ENCODE measurements around the gene WDR38. TPM values are rescaled to one million over a fixed set of nuclear protein-coding genes. Genes with fewer than 3 reads are reported as not detected.
A peak's percentile ranks its signal among the peaks of the same experiment; 100 is the strongest.

The WDR38 gene
- total RNA-seq, 5 donors from 2014 or later (not counting 1 experiment from before 2014, with no cell fraction given): not detected

DNA sequence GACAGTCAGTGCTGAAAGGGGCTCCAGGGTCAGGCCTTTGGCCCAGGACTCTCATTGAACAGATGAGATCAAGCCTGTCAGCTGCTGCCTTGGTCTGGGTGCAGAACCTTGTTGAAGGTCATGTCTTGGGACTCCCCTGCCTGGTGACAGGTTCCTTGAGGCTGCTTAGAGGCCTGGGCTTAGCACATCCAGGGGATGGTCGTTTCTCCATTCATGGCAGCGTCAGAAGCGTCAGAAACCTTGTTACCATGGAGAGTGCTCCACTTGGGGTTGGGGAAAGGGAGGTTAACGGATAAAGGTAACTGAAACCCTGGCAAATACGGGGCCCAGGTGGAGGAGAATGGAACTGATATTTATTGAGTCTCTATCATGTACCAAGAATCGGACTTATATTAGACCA is 17.5 kb downstream of the WDR38 start:
- H3K27ac Mint-ChIP-seq: peak overlapping the region; percentile 91 to 95
- H3K4me3 ChIP-seq (ENCODE audit: control insufficient read depth in 1 of 2, extremely low read depth in 1 of 2, low read length in 1 of 2): peak overlapping the region; percentile 91 to 92
- no peaks in the 10 kb centered on the region for H3K9me3 Mint-ChIP-seq
- H3K9me3 ChIP-seq: no peaks in the 10 kb centered on the region
- peak overlapping the region; percentile 85 to 91 (median 90) for H3K4me3 Mint-ChIP-seq
- ChIA-PET POLR2A (interaction anchor here in 1 of 2 donors (1.4 kb wide), 1 partner anchor 9 kb away, joined by 5 read pairs; no protein-coding TSS in a partner anchor), CTCF (interaction anchor here in 1 of 2 donors (0.7 to 2.2 kb wide), 3 partner anchors 9 to 19 kb away, joined by 3 to 10 read pairs (median 4); partner anchors contain the start of genes ARPC5L, RPL35 and WDR38)
- H3K4me1 ChIP-seq (ENCODE audit: control insufficient read depth in 1 of 2, extremely low read depth in 1 of 2, insufficient read depth in 2 of 2, low read length in 2 of 2): peaks cover 20 to 74% of the 10 kb centered on the region in 2 experiments
- ATAC-seq (replicated peaks in 1 of 4) (no peak), DNase-seq (no peak)
- H3K27ac ChIP-seq (ENCODE audit: low read length): peak overlapping the region; percentile 91
- no peaks in the 10 kb centered on the region for H3K27me3 ChIP-seq (replicated peaks in 1 of 2; ENCODE audit: control insufficient read depth in 2 of 2, extremely low read depth in 1 of 2, insufficient read depth in 2 of 2, low read length in 1 of 2)
- H3K36me3 ChIP-seq (ENCODE audit: control insufficient read depth in 2 of 2, extremely low read depth in 1 of 2, insufficient read depth in 1 of 2, low read length in 1 of 2): peaks cover 11 to 36% of the 10 kb centered on the region in 2 donors
- 34% methylated on average over 6 of the region's 6 CpGs for WGBS (ENCODE audit: insufficient coverage)
- H3K4me1 Mint-ChIP-seq: peaks cover 59 to 67% (median 59%) of the 10 kb centered on the region in 3 donors
- H3K27me3 Mint-ChIP-seq: no peaks in the 10 kb centered on the region
- H3K36me3 Mint-ChIP-seq: peaks cover 24% of the 10 kb centered on the region

DNA sequence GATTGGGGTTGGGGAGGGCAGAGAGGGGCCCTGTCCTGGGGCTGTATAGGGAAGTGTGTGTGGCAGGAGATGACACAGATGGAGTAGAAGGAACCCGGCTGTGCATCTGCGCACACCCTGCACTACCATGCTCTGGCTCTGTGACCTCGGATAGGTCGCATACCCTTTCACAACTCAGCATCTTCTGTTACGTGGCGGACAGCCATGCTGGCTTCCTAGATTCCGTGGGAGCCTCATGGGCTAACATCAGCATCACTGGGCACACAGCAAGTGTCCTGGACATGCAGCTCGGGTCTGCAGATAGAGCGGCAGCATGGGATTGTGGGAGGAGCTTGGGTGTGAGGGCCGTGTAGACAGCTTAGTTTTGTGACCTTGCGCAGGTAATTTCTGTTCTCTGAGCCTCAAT is 17.9 kb downstream of the WDR38 start:
- H3K4me3 Mint-ChIP-seq: peak overlapping the region; percentile 85 to 91 (median 90)
- H3K4me3 ChIP-seq (ENCODE audit: control insufficient read depth in 1 of 2, extremely low read depth in 1 of 2, low read length in 1 of 2): peak overlapping the region in 1 of 2 donors; percentile 91
- ChIA-PET CTCF (interaction anchor here in 1 of 2 donors (0.7 to 2.2 kb wide), 2 partner anchors 10 to 19 kb away, joined by 3 to 10 read pairs; partner anchors contain the start of genes ARPC5L and RPL35), POLR2A (no interaction called here)
- ATAC-seq (replicated peaks in 1 of 4) (no peak), DNase-seq (no peak)
- no peaks in the 10 kb centered on the region for H3K9me3 Mint-ChIP-seq
- H3K27me3 Mint-ChIP-seq: no peaks in the 10 kb centered on the region
- peak overlapping the region; percentile 91 to 95 for H3K27ac Mint-ChIP-seq
- peaks cover 11 to 40% of the 10 kb centered on the region in 2 donors for H3K36me3 ChIP-seq (ENCODE audit: control insufficient read depth in 2 of 2, extremely low read depth in 1 of 2, insufficient read depth in 1 of 2, low read length in 1 of 2)
- 55% methylated on average over 11 of the region's 11 CpGs for WGBS (ENCODE audit: insufficient coverage)
- peaks cover 24% of the 10 kb centered on the region for H3K36me3 Mint-ChIP-seq
- H3K9me3 ChIP-seq: no peaks in the 10 kb centered on the region
- H3K27ac ChIP-seq (ENCODE audit: low read length): peak overlapping the region; percentile 91
- peaks cover 59 to 67% (median 59%) of the 10 kb centered on the region in 3 donors for H3K4me1 Mint-ChIP-seq
- peaks cover 20 to 77% of the 10 kb centered on the region in 2 experiments for H3K4me1 ChIP-seq (ENCODE audit: control insufficient read depth in 1 of 2, extremely low read depth in 1 of 2, insufficient read depth in 2 of 2, low read length in 2 of 2)
- H3K27me3 ChIP-seq (replicated peaks in 1 of 2; ENCODE audit: control insufficient read depth in 2 of 2, extremely low read depth in 1 of 2, insufficient read depth in 2 of 2, low read length in 1 of 2): no peaks in the 10 kb centered on the region

DNA sequence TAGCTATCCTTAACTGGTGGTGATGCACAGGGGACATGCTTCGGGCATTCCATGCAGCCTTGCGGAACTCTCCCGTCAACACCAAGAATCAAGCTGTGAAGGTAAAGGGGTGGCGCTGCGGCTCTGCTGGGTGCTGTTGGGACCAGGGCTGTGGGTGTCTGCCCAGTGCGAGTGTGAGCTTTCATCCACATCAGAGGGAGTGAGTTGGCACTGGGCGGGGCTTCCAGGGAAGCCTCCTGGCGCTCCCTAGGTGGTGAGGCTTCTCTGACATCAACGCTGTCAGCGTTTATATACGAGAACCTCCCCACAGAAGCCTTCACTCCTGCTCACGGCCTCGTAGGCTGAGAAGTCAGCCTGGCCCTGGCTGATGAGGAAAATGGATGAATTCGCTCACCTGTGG is 20.4 kb downstream of the WDR38 start:
- H3K9me3 ChIP-seq: no peaks in the 10 kb centered on the region
- H3K27ac ChIP-seq (ENCODE audit: low read length): peak overlapping the region; percentile 51
- Mint-ChIP-seq H3K4me3 (peak overlapping the region in 2 of 3 donors; percentile 37 to 91), H3K27me3 (no peaks in the 10 kb centered on the region), H3K9me3 (no peaks in the 10 kb centered on the region), H3K4me1 (peaks cover 46 to 57% (median 53%) of the 10 kb centered on the region in 3 donors), H3K36me3 (peaks cover 37% of the 10 kb centered on the region), H3K27ac (peak overlapping the region; percentile 75 to 81)
- ATAC-seq (replicated peaks in 1 of 4): no peak
- POLR2A ChIA-PET: no interaction called here
- H3K27me3 ChIP-seq (replicated peaks in 1 of 2; ENCODE audit: control insufficient read depth in 2 of 2, extremely low read depth in 1 of 2, insufficient read depth in 2 of 2, low read length in 1 of 2): no peaks in the 10 kb centered on the region
- WGBS (ENCODE audit: insufficient coverage): 78% methylated on average over 7 of the region's 14 CpGs
- CTCF ChIA-PET: interaction anchor here in 1 of 2 donors (1.0 to 1.9 kb wide), 2 partner anchors 13 to 105 kb away, joined by 5 to 7 read pairs; no protein-coding TSS in a partner anchor
- H3K36me3 ChIP-seq (ENCODE audit: control insufficient read depth in 2 of 2, extremely low read depth in 1 of 2, insufficient read depth in 1 of 2, low read length in 1 of 2): peaks cover 17 to 64% of the 10 kb centered on the region in 2 donors
- peak in 11 of 35 experiments; percentile 19 to 69 (median 35) for DNase-seq
- H3K4me3 ChIP-seq (ENCODE audit: control insufficient read depth in 1 of 2, extremely low read depth in 1 of 2, low read length in 1 of 2): no peak overlapping the region
- H3K4me1 ChIP-seq (ENCODE audit: control insufficient read depth in 1 of 2, extremely low read depth in 1 of 2, insufficient read depth in 2 of 2, low read length in 2 of 2): peaks cover 16 to 65% of the 10 kb centered on the region in 2 experiments

DNA sequence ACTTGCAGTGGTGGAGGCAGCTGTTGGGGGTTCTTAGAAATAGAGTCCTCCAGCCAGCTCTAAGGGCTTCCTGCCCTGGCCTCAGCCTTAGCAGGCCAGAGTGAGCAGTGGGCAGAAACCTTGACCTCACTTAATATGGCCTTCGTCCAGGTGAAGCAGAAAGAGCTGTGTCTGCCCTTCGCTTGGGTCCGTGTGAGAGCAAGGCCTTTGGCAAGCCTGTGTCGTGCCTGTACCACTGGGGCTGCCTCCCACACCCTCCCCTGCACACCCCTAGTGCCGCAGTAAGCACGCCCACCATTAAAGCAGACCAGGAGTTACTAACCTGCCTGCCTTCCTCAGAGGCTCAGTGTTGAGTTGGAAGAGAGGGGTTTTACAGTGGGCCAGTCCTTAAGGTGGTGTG is 22.2 kb downstream of the WDR38 start:
- POLR2A ChIA-PET: interaction anchor here in 1 of 2 donors (0.6 kb wide), 1 partner anchor 13 kb away, joined by 17 read pairs; no protein-coding TSS in a partner anchor
- Mint-ChIP-seq H3K27ac (no peak overlapping the region), H3K4me3 (no peak overlapping the region), H3K36me3 (peaks cover 45% of the 10 kb centered on the region), H3K27me3 (no peaks in the 10 kb centered on the region), H3K4me1 (peaks cover 36 to 51% (median 46%) of the 10 kb centered on the region in 3 donors), H3K9me3 (no peaks in the 10 kb centered on the region)
- peaks cover 14 to 55% of the 10 kb centered on the region in 2 experiments for H3K4me1 ChIP-seq (ENCODE audit: control insufficient read depth in 1 of 2, extremely low read depth in 1 of 2, insufficient read depth in 2 of 2, low read length in 2 of 2)
- WGBS (ENCODE audit: insufficient coverage): 80% methylated on average over 3 of the region's 6 CpGs
- H3K27me3 ChIP-seq (replicated peaks in 1 of 2; ENCODE audit: control insufficient read depth in 2 of 2, extremely low read depth in 1 of 2, insufficient read depth in 2 of 2, low read length in 1 of 2): no peaks in the 10 kb centered on the region
- ATAC-seq (replicated peaks in 1 of 4) (no peak), DNase-seq (no peak)
- no peak overlapping the region for H3K27ac ChIP-seq (ENCODE audit: low read length)
- no peaks in the 10 kb centered on the region for H3K9me3 ChIP-seq
- H3K4me3 ChIP-seq (ENCODE audit: control insufficient read depth in 1 of 2, extremely low read depth in 1 of 2, low read length in 1 of 2): no peak overlapping the region
- peaks cover 17 to 80% of the 10 kb centered on the region in 2 donors for H3K36me3 ChIP-seq (ENCODE audit: control insufficient read depth in 2 of 2, extremely low read depth in 1 of 2, insufficient read depth in 1 of 2, low read length in 1 of 2)
- CTCF ChIA-PET: no interaction called here

DNA sequence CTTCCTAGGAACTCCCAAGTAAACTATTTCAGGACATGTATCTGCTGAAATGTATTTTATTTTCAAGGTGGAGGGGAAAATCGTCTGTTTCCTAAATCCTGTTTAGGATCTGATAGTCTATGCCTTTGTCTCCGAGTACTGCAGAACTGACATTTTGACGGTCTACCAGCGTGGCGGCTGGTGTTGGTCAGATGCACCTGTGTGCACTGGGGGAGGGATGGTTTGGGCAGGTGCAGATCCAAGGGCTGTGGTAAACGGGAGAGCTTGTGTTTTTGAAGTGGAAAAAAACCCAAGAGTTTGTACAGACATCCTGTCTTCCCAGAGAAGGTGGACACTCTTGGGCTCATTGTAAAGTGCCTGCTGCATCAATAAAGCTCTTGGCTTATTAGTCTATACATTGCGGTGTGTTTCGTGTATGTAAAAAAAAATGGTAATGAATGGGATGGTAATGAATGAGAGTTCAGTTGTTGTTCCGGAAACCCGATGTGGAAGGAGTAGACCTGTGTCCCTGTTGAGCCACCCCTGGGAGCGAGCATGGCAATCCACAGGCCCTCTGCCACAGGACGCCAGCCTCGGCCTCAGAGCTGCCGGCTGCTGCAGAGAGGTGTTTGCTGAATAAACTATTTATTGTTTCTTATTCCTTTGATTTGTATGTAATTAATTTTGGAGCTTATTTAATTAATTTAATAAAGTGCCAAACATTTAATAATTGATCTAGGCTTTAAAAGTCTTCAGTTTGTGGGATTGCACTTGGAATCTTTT is 23.9 kb downstream of the WDR38 start:
- 87% methylated on average over 10 of the region's 14 CpGs for WGBS (ENCODE audit: insufficient coverage)
- Histone ChIP-seq H3K4me3 (ENCODE audit: control insufficient read depth in 1 of 2, extremely low read depth in 1 of 2, low read length in 1 of 2) (no peak overlapping the region), H3K9me3 (no peaks in the 10 kb centered on the region), H3K27me3 (replicated peaks in 1 of 2; ENCODE audit: control insufficient read depth in 2 of 2, extremely low read depth in 1 of 2, insufficient read depth in 2 of 2, low read length in 1 of 2) (no peaks in the 10 kb centered on the region), H3K36me3 (ENCODE audit: control insufficient read depth in 2 of 2, extremely low read depth in 1 of 2, insufficient read depth in 1 of 2, low read length in 1 of 2) (peaks cover 20 to 87% of the 10 kb centered on the region in 2 donors), H3K4me1 (ENCODE audit: control insufficient read depth in 1 of 2, extremely low read depth in 1 of 2, insufficient read depth in 2 of 2, low read length in 2 of 2) (peaks cover 2 to 50% of the 10 kb centered on the region in 2 experiments), H3K27ac (ENCODE audit: low read length) (no peak overlapping the region)
- ChIA-PET POLR2A (interaction anchor here (0.5 to 1.0 kb wide), 2 partner anchors 358 to 364 kb away, joined by 3 read pairs; partner anchors contain the start of gene HSPA5 (in 1 of the 2)), CTCF (interaction anchor here in 1 of 2 donors (0.6 kb wide), 1 partner anchor 20 kb away, joined by 3 read pairs; no protein-coding TSS in a partner anchor)
- no peaks in the 10 kb centered on the region for H3K27me3 Mint-ChIP-seq
- H3K4me1 Mint-ChIP-seq: peaks cover 19 to 34% (median 29%) of the 10 kb centered on the region in 3 donors
- DNase-seq (no peak), ATAC-seq (replicated peaks in 1 of 4) (no peak)
- no peak overlapping the region for H3K4me3 Mint-ChIP-seq
- peaks cover 45% of the 10 kb centered on the region for H3K36me3 Mint-ChIP-seq
- no peaks in the 10 kb centered on the region for H3K9me3 Mint-ChIP-seq
- H3K27ac Mint-ChIP-seq: no peak overlapping the region

DNA sequence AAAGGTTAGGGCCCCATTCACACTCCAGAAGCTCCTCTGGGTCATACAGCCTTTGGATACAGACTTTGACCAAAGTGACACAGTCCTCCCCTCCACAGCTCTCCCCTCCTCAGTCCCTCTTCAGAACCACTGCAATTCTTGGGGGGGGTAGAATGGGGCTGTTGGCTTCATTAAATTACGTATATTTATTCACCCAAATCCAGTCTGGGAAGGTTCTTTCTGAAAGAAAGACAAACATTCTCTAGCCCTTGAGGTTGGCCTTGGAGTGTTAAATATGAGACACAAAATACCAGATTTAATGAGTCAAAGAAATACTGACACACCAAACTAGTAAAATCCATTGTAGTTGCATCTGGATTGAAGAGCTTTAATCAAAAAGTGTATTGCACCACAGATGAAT is 24.8 kb downstream of the WDR38 start:
- Histone ChIP-seq H3K27ac (ENCODE audit: low read length) (no peak overlapping the region), H3K36me3 (ENCODE audit: control insufficient read depth in 2 of 2, extremely low read depth in 1 of 2, insufficient read depth in 1 of 2, low read length in 1 of 2) (peaks cover 17 to 89% of the 10 kb centered on the region in 2 donors), H3K4me1 (ENCODE audit: control insufficient read depth in 1 of 2, extremely low read depth in 1 of 2, insufficient read depth in 2 of 2, low read length in 2 of 2) (peaks cover under 1 to 41% of the 10 kb centered on the region in 2 experiments), H3K4me3 (ENCODE audit: control insufficient read depth in 1 of 2, extremely low read depth in 1 of 2, low read length in 1 of 2) (no peak overlapping the region), H3K9me3 (no peaks in the 10 kb centered on the region), H3K27me3 (replicated peaks in 1 of 2; ENCODE audit: control insufficient read depth in 2 of 2, extremely low read depth in 1 of 2, insufficient read depth in 2 of 2, low read length in 1 of 2) (no peaks in the 10 kb centered on the region)
- Mint-ChIP-seq H3K27me3 (no peaks in the 10 kb centered on the region), H3K27ac (no peak overlapping the region), H3K4me1 (peaks cover 11 to 26% (median 21%) of the 10 kb centered on the region in 3 donors), H3K9me3 (no peaks in the 10 kb centered on the region), H3K4me3 (no peak overlapping the region), H3K36me3 (peaks cover 43% of the 10 kb centered on the region)
- POLR2A ChIA-PET: interaction anchor here (0.5 to 1.0 kb wide), 3 partner anchors 8 to 363 kb away, joined by 3 to 5 read pairs (median 3); partner anchors contain the start of gene HSPA5 (in 1 of the 2)
- DNase-seq: no peak
- no CpG with 5 or more reads among the region's 1 CpG for WGBS (ENCODE audit: insufficient coverage)
- CTCF ChIA-PET: no interaction called here
- no peak for ATAC-seq (replicated peaks in 1 of 4)

All from T-cell (primary cell).